Measurements from ENCODE around the gene MAGI1. TPM values are rescaled to one million over a fixed set of nuclear protein-coding genes. Genes with fewer than 3 reads are reported as not detected.

The MAGI1 gene
- total RNA-seq, 1 experiment from 2014 or later: 38.6 TPM

GRCh38 chr3:65951836-65952505 lies 86.7 kb downstream of the MAGI1 start (continued):
- TF ChIP-seq CTCF (IDR thresholded peaks at IDR 0.05 in 2 of 3, conservative IDR thresholded peaks at IDR 0.05 in 1 of 3; ENCODE audit: borderline replicate concordance in 1 of 3, insufficient read depth in 1 of 3, low read depth in 2 of 3, low read length in 2 of 3) (no peak), FOSL1 (IDR thresholded peaks at IDR 0.05; ENCODE audit: low read depth) (peak; percentile 87), ZNF274 (IDR thresholded peaks at IDR 0.05; ENCODE audit: low read depth, low read length) (no peak), CEBPB (IDR thresholded peaks at IDR 0.05; ENCODE audit: low read depth) (0 out of 2 replicates have a peak, but pooled peaks have one; percentile 46), SIN3A (IDR thresholded peaks at IDR 0.05; ENCODE audit: low read depth) (peak; percentile 73), EZH2 (IDR thresholded peaks at IDR 0.05) (no peak), CBX3 (IDR thresholded peaks at IDR 0.05; ENCODE audit: low read depth) (peak; percentile 73; the same call in 1 of the 2 replicates), JUND (IDR thresholded peaks at IDR 0.05) (peak; percentile 87)
- TF ChIP-seq, protein P1, sequence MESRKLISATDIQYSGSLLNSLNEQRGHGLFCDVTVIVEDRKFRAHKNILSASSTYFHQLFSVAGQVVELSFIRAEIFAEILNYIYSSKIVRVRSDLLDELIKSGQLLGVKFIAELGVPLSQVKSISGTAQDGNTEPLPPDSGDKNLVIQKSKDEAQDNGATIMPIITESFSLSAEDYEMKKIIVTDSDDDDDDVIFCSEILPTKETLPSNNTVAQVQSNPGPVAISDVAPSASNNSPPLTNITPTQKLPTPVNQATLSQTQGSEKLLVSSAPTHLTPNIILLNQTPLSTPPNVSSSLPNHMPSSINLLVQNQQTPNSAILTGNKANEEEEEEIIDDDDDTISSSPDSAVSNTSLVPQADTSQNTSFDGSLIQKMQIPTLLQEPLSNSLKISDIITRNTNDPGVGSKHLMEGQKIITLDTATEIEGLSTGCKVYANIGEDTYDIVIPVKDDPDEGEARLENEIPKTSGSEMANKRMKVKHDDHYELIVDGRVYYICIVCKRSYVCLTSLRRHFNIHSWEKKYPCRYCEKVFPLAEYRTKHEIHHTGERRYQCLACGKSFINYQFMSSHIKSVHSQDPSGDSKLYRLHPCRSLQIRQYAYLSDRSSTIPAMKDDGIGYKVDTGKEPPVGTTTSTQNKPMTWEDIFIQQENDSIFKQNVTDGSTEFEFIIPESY (IDR thresholded peaks at IDR 0.05; ENCODE audit: extremely low read depth, insufficient replicate concordance, low read length): no peak
